ENCODE results near the gene MT1HL1.
A peak's percentile ranks its signal among the peaks of the same experiment; 100 is the strongest.
"Not testable (repeated sequence)": the region's sequence is repeated elsewhere in the genome, so short reads cannot be mapped to it uniquely, and the experiment has no call there.

Gene MT1HL1

DNA sequence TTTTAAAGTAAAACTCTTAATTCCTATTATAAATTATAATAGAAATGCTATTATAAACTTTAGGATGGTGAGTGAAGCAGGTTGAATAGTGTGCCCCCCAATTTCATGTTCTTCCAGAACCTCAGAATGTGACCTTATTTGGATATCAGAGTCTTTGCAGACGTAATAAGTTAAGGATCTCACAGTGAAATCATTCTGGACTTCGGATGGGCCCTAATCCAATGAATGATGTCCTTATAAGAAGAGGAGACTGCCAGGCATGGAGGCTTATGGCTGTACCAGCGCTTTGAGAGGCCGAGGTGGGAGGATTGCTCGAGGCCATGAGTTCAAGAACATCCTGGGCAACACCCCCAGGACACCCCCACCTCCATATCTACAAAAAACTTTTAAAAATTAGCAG lies 9.4 kb upstream of the MT1HL1 start:
- DNase-seq: no peak

DNA sequence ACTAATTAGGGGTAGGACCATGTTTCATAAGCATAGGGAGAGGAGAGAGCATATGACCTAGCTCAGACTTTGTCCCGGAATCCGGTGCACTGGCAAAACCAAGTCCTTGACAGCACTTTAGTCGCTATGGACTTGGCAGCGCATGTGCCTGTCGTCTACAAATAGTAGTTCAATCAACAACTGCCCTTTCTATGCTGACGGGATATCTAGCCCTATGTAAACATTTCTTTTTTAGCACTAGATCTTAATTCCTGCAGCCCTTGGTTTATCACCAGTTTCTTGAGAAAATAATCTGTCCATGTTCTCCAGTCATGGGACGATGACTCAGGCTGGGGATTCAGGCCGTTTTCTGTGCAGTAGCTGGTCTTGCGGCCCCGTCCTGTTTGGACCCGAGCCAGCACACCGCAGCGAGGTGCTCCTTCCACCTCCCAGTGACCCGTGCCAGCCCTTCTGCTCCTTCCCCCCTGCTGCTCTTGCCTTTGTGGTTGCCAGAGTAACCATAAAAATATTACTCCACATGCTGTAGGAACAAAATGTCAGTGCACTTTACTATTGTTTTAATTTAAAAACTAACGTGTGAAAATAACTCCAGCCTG lies 8.6 kb upstream of the MT1HL1 start:
- peak in 1 of 2 experiments; percentile 29 for DNase-seq

DNA sequence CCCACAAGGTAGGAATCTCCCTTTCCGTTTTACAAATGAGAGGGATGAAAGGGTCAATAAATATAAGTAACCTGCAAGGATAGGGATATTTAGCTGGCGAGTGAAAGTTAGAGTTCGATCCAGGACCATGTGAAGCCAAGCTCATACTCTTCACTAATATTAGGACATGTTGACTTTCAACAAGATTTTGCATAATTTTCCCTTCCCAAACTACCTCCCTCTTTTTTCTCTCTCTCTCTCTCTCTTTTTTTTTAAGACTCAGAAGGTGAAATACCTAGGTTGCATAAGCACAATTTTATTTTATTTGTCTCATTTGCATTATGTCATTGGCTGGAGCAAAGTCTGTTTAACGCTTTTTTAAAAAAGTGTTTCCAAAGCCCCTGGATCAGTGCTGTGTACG lies 8.1 kb upstream of the MT1HL1 start:
- DNase-seq: no peak

DNA sequence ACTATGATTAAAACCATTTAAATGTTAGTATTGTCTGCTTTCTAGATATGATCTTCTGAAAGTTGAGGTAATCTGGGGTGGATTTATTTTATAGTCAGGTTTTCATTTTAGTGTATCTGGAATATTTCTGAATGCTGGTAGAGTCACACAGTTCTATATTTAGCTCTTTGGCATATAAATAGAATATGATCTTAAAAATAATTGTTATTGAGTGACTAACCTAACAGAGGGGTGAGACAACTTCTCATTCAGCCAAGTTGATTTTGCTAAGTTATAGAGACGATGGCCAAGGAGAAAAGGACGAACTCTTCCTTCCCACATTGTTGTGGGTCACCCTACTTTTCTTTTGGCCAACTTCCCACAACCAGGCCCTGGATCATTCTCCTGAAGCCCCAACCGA lies 7.2 kb upstream of the MT1HL1 start:
- DNase-seq: no peak

DNA sequence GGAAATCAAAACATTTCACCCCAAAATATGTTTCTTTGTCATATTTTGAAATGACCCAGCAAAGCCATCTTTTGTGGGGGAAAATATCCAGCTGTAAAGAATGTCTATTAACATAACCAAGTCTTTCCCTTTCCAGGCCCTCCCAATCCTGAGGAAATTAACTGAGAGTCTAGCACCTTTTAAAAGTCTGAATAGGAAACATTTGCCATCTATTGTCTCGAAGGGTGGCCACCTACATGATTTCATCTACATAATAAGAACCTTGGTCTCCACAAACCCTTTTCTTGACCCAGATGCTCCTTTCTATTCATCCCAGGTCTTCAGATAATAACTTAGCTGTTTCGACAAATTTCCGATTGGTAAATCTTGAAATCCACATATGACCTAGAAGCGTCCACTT lies 5.4 kb upstream of the MT1HL1 start:
- DNase-seq: no peak

DNA sequence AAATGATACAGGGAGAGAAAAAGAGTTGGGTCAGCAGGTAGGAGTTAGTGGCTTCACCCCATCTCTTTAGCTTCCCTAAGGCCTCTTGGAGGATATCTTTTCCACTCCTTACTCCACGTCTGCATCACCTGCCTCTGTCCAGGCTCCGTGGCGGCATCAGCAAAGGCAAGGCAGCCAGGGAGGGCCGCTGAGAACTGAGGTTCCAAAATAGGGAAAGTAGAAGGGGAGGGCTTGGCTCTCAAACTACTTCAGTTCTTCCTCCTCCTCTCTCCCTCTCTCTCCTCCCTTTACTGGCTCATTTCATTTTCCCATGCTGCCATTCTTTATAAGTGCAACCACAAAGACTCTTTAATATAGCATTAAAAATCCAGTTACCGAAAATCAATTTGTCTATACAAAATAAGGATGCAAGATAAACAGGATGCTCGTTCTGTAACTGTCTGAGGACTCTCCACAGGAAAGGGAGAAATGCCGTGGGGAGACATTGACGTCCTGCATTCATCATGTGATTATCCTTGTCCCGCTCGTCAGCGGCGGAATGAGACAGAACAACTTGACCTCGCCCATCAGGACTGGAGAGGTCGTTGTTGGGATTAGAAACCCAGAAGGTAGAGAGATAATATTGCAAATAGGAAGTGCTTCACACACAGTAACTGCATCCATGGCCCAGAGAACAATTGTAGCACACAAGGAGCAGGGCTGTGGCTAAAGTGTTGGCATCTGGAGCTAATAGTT lies 3.1 kb upstream of the MT1HL1 start:
- no peak for DNase-seq

DNA sequence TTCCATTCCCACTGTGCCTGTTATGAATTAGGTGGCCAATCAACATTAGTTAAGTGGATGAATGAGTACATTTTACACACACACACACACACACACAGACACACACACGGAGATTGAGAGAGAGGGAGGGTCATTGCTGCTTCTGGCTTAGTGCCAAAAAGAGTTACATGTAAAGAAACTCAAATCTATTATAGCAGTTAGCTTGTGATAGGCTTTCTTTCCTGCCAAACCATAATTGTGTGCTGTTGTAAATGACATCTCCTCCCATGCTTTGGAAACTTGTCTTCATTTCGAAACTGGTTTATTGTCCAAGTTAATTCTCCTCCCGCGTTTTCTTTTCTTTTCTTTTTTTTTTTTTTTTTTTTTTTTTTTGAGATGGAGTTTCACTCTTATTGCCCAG lies 1.4 kb upstream of the MT1HL1 start:
- no peak for DNase-seq

DNA sequence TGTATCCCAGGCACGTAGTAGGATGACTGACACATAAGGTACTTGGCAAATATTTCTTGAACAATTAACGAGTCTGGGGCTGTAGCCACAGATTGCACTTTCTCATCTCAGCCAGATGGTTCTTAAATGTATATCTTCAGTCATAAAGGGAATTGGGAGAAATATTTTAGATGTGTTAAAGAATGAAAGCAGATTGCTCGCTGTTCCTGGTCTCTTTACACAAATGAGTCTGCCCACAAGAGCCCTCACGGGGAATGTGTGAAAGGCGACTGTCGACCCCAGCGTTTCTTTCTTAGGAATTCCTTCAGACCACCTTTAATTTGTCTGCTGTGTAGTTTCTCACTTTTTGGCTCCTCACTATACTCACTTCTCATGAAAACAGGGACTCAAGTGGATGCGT lies 725 bp downstream of the MT1HL1 start:
- no peak for DNase-seq

DNA sequence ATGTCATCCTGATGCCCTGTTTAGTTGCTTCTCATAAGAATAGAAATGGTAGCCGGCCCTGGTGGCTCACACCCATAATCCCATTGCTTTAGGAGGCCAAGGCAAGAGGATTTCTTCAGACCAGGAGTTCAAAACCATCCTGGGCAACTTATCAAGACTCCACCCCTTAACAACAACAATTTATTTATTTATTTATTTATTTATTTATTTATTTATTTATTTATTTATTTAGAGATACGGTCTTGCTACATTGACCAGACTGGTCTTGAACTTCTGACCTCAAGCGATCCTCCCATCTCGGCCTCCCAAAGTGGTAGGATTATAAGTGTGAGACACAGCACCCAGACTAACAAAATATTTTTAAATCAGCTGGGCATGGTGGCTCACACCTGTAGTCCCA lies 4.0 kb downstream of the MT1HL1 start:
- DNase-seq: no peak

DNA sequence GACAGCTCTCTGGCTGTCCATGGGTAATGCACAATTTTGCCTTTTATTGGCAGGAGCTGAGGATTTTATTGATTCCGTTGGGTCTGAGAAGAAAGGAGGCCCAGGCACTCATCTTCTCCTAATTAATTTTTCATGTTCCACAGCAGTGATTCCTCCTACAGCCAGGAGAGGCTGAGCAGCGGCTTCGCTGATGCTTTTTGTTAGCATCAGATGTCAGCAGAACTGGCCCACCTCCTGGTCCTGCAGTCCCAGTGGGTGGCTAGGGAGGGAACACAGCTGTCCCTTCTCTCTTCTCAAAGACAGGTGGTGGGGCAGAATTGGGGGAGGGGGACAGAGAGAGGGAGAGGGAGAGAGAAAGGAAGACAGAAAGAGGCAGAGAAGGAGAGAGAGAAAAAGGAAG lies 5.7 kb downstream of the MT1HL1 start:
- DNase-seq: peak in 1 of 2 experiments; percentile 40

DNA sequence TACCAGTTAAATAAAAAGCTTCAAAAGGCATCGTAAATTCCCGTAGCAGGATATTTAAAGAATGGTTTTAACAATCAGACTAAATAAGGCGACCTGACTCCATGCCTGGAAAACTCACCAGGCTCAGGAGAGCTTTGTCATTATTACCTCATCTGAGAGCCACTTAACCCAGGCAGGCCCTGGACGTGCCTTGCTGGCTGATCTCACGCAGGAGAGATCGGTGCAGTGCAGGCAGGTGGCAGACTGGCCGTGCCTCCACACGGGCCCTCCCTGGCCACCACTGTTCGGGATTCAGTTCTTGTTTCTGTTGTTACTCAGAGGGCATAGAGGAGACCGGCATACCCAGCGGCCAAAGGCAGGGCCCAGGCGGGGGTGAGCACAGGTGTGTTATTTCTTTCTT lies 6.4 kb downstream of the MT1HL1 start:
- DNase-seq: peak in 1 of 2 experiments; percentile 31

DNA sequence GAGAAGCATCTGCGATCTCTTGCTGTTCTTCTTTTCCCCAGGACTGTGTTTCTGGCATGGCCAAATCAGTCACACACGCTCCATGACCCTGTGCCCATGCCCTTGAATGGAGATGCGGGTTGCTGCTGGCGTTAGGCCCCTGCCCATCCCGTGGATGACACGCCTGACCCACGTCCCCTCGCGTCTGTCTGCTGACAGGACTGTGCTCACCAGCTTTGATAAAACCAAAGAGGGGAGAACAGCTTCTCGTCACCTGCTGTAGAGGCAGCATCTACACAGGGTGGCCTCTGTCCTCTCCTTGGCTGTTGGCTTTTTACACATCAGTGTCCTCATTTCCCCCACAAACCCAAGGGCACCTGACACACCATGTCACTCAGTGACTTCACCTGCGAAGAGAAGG lies 6.9 kb downstream of the MT1HL1 start:
- DNase-seq: no peak

DNA sequence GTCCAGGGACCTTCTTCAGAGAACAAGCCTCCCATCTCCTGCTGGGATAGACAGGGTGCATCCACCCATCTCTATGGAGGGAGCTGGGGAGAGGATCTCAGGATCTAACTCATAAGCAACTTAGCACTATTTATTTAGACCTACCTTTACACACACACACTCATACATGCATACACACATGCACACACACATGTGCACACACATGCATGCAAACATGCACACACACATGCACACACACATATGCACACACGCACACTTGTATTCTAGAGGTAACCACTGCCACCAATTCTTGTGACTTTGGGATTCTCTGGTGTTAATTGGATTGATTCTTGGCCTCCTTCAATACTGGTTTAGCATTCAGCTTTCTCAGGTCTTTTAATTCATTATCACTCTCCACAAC lies 9.8 kb downstream of the MT1HL1 start:
- DNase-seq: no peak

DNA sequence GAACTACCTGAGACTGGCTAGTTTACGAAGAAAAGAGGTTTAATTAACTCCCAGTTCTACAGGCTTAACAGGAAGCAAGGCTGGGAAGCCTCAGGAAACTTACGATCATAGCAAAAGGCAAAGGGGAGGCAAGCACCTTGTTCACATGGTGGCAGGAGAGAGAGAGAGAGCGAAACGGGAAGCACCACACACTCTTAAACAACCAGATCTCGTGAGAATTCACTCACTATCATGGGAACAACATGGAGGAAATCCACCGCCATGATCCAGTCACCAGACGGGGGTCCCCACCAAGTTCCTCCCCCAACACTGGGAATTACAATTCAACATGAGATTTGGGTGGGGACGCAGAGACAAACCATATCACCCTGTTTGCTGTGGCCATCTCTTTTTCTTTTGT lies 11.8 kb downstream of the MT1HL1 start:
- DNase-seq: no peak

DNA sequence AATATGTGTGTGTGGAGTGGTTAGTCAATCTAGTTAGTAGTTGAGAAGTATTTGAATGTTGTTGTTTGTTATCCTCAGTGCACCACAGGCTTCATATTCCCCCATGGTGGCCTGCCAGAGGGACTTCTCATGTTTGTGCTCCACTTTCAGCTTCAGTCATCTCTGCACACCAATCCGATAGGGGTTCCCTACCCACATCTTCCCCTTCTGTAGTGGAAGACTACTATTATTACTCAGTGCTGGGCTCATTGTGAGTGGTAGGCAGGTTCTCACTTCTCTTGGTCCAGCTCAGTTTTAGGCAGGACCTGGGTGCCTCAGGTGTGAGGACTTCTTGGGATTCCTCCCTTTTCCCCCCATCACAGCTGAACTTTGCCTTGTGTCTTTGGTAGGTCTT lies 14.2 kb downstream of the MT1HL1 start:
- DNase-seq: no peak

DNA sequence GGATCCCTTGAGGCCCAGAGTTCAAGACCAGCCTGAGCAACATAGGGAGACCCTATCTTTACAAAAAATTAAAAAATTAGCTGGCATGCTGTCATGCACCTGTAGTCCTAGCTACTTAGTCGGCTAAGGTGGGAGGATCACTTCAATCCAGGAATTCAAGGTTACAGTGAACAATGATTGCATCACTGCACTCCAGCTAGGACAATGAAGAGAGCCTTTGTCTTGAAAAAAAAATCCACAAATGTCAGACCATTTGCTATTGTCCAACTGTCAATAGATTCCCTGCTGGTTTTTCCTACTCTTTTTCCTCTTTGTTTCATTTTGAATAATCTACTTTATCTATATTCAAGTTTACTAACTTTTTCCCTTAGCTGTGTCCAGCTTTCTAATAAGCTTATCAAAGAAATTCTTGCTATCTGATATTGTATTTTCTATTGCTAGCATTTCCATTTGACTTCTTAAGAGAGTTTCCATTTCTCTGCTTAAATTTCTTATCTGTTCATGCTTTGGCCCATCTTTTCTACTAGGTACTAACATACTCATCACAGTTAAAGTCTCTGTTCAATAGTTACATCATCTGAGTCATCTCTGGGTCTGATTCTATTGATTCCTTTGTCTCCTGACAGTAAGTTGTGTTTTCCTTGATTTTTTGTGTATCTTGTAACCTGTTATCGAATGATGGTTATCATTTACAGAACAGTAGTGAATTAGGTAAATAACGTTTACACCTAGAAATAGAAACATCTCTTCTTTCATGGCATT lies 14.8 kb downstream of the MT1HL1 start:
- DNase-seq: no peak

DNA sequence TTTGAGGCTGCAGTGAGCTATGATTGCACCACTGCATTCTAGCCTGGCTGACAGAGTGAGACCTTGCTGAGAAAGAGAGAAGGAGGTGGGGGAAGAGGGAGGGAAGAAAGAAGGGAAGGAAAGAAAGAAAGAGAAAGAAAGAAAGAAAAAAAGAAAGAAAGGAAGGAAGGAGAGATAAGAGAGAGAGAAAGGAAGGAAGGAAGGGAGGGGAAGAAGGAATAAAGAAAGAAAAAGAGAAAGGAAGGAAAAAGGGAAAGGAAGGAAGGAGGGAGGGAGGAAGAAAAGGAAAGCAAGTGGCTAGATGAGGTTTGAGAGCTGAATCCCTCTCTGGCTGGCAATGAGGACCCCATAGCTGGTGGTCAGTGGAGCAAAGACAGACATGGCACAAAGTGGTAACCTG lies 20.4 kb downstream of the MT1HL1 start:
- no peak for DNase-seq

DNA sequence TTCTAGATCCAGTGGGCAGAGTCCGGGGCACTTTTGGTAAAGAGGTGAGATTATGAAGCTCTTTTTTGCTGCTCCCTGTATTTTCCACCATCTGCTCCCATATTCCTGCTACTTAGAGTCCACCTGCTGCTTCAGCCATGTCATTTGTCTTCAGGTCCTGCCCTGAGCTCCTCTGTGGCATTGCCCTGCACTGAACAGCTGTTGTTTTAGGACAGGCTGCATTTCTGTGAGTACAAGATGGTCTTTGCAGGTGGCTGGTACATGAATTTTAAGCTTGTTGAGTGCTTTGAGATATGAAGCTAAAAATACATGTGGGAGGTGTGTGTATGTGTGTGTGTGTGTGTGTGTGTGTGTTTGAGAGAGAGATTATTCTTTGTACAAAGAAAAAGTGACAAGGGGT lies 21.9 kb downstream of the MT1HL1 start:
- DNase-seq: peak; percentile 94 to 98

DNA sequence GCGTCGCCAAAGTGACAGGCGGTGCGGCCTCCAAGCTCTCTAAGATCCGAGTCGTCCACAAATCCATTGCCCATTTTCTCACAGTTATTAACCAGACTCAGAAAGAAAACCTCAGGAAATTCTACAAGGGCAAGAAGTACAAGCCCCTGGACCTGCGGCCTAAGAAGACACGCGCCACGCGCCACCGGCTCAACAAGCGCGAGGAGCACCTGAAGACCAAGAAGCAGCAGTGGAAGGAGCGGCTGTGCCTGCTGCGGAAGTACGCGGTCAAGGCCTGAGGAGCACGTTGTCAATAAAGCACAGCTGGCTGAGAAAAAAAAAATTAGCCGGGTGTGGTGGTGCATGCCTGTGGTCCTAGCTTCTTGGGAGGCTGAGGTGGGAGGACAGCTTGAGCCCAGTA lies 22.8 kb downstream of the MT1HL1 start:
- not testable (repeated sequence) for DNase-seq

DNA sequence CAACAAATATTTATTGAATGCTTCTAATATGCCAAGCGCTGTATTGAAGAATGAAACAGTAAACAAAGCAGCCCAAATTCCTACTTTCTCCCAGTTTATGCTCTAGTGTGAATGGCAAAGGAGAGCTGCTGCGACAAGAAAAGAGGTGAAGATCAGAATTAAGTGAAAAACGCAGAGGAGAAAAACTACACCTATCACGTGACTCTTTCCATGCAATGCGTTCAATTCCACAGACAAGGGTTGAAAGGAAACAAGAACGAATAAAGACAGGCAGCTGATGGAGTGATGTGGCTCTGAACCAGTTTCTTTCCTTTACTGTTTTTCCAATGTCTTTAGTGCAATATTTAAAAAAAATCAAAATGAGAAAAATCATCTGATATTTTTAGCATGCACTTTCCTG lies 23.6 kb downstream of the MT1HL1 start:
- DNase-seq: no peak

DNA sequence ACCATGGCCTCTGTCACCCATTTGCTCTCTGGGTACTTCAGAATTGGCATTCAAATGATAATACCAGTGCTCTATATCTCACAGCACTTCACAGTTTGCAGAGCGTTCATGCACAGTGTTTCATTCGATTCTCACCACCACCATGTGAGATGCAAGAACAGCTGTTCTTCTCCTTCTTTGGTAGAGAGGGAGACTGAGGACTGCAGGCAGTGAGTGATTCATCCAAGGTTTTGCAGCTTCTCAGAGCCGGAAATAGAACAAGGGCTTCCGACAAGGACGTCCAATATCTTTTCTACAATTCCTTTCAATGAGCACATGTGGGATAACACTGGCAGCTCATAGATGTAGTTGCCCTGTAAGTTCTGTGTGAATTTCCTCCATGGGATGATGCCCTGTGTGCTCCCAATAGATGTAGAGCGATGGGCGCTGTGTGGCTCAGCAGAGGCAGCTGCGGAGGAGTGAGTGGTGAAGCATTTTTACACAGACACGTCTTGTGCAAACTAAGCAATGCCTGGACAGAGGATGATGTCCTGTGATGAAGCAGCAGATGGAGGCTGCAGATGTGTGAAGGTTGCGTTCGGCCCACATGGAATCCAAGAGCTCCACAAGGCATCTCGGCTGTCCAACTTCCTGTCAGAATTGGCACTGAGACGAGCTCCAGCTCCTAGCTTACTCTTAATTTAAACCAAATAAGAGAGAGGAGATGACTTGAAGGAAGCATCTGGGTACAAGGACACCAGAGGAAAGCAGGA lies 24.9 kb downstream of the MT1HL1 start:
- peak in 1 of 2 experiments; percentile 84 for DNase-seq

DNA sequence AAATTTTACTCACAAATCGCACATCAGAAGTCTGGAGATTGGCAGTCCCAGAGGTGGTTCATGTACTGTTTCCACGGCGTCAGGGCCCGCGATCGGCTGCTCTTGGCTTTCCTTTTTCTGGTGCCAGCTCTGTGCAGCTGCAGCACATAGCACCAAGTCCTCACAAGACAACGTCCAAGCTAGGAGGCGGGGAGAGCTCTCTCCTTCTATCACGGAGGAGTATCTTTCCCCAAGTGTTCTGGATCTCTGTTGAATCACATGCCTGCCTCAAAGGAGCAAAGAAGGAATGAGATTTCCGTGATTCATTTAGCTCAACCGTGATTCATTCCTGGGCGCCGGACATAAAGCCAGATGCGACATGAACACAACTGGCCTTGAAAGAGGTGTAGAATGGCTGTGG lies 25.5 kb downstream of the MT1HL1 start:
- no peak for DNase-seq

DNA sequence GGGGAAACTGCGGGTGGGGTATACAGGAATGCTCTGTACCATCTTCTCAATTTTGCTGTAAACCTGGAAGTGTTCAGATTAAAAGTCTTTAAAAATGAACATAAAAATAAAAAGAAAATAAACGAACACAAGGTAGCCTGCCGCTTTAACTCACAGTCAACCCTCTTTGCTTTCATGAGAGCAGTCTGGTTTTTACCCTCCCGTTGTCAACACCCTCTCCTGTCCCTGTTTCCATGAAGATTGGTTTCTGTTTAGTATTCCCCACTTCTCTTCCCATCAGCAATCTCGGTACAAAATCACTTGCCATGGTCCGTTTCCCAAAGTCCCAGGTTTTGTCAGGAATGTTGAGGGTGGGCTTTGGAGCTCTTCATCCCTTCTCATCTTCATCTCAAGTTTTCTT lies 28.8 kb downstream of the MT1HL1 start:
- DNase-seq: no peak

DNA sequence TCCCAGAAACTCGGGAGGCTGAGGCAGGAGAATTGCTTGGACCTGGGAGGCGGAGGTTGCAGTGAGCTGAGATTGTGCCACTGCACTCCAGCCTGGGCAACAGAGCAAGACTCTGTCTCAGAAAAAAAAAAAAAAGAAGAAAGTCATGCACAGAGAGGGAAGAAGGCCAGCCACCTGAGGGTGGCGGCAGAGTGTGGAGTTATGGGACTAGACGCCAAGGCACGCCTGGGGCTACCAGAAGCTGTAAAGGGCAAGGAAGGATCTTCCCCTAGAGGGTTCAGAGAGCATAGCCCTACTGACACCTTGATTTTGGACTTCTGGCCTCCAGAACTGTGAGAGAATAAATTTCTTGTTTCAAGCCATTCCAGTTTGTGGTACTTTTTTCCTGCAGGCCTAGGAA lies 30.2 kb downstream of the MT1HL1 start:
- peak; percentile 2 to 16 for DNase-seq

All from NCI-H524 (cell line).